H1 (cell line): ENCODE data around the gene EME2. TPM values are rescaled to one million over a fixed set of nuclear protein-coding genes. Genes with fewer than 3 reads are reported as not detected.

Experiments
- BCL11A ChIP-seq, 2 experiments: IDR thresholded peaks; one replicate each; pipeline ENCODE4 v1.6.1; 2011; ENCODE audit warnings: low read depth in 2 of 2, low read length in 2 of 2, mild to moderate bottlenecking in 2 of 2
- MAFK ChIP-seq: IDR thresholded peaks from 2 replicates; pipeline ENCODE4 v1.6.1; 2012; ENCODE audit warnings: low read depth, mild to moderate bottlenecking, improper control_type of control experiment, low read length
- SIN3A ChIP-seq, 2 experiments: IDR thresholded peaks in 1 of 2; conservative IDR thresholded peaks in 1 of 2; 2 replicates each; pipeline ENCODE4 v1.6.1; 2011 to 2012; ENCODE audit warnings: low read length in 2 of 2, improper control_type of control experiment in 1 of 2, low read depth in 1 of 2, mild to moderate bottlenecking in 1 of 2
- polyA plus RNA-seq, 7 experiments: library from polyadenylated mRNA; depleted of rRNA in 3 of 7; stranded (reverse) in 5 of 7; unstranded in 2 of 7; fragments of >200 nt in 5 of 7; fragments of 200-250 nt in 2 of 7; gene quantifications; 1 replicate in 5 of 7; 2 replicates in 1 of 7; 4 replicates in 1 of 7; pipeline versions ENCODE4 v1.2.1 to v1.2.3, GENCODE V29; 2011 to 2013; ENCODE audit warnings: missing spikeins in 2 of 7, mixed read lengths in 2 of 7
- total RNA-seq: library from RNA; stranded (reverse); fragmentation: NEBNext Ultra II Directional; extraction: Animal tissue kit (Norgen Biotek cat#: 25700); gene quantifications from 2 replicates; pipeline ENCODE4 v1.2.1, GENCODE V29; 2021
- TF ChIP-seq, protein P1 (sequence below): fragments of 300-600 bp; sonication (generic); IDR thresholded peaks from 2 replicates; pipeline ENCODE4 v1.7.1; 2012; ENCODE audit warnings: low read length, moderate library complexity, mild to moderate bottlenecking, inconsistent platforms; ENCODE audit not compliant: insufficient replicate concordance

EME2 gene
- total and polyA plus RNA-seq, 2 of the 8 experiments (the other 6 are each of a cell fraction or from before 2014, with no cell fraction given) = 13.1 to 19.7 TPM

DNA sequence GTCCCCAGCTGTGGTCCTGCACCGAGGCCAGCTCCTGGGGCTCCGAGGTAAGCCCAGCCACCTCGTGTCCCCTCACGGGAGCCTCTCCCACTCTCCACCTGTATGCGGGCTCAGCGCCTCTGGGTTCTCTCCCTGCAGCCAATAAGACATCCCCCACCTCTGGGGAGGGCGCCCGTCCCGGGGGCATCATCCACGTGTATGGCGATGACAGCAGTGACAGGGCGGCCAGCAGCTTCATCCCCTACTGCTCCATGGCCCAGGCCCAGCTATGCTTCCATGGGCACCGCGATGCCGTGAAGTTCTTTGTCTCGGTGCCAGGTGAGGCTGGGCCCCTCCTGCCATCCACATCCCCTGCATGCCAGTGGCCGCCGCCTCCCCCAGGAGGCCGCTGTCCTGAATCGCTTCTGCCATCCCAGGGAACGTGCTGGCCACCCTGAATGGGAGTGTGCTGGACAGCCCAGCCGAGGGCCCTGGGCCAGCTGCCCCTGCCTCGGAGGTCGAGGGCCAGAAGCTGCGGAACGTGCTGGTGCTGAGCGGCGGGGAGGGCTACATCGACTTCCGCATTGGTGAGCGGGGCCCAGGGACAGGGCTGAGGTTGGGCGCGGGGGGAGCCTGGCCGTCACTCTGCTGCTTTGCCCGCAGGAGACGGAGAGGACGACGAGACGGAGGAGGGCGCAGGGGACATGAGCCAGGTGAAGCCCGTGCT is 4.4 kb upstream of the EME2 start (continued):
- TF ChIP-seq SIN3A (conservative IDR thresholded peaks at IDR 0.05 in 1 of 2, IDR thresholded peaks at IDR 0.05 in 1 of 2; ENCODE audit: low read depth in 1 of 2, low read length in 2 of 2) (no peak), BCL11A (IDR thresholded peaks at IDR 0.05; ENCODE audit: low read depth in 2 of 2, low read length in 2 of 2) (no peak), MAFK (no peak)
- TF ChIP-seq, protein P1, sequence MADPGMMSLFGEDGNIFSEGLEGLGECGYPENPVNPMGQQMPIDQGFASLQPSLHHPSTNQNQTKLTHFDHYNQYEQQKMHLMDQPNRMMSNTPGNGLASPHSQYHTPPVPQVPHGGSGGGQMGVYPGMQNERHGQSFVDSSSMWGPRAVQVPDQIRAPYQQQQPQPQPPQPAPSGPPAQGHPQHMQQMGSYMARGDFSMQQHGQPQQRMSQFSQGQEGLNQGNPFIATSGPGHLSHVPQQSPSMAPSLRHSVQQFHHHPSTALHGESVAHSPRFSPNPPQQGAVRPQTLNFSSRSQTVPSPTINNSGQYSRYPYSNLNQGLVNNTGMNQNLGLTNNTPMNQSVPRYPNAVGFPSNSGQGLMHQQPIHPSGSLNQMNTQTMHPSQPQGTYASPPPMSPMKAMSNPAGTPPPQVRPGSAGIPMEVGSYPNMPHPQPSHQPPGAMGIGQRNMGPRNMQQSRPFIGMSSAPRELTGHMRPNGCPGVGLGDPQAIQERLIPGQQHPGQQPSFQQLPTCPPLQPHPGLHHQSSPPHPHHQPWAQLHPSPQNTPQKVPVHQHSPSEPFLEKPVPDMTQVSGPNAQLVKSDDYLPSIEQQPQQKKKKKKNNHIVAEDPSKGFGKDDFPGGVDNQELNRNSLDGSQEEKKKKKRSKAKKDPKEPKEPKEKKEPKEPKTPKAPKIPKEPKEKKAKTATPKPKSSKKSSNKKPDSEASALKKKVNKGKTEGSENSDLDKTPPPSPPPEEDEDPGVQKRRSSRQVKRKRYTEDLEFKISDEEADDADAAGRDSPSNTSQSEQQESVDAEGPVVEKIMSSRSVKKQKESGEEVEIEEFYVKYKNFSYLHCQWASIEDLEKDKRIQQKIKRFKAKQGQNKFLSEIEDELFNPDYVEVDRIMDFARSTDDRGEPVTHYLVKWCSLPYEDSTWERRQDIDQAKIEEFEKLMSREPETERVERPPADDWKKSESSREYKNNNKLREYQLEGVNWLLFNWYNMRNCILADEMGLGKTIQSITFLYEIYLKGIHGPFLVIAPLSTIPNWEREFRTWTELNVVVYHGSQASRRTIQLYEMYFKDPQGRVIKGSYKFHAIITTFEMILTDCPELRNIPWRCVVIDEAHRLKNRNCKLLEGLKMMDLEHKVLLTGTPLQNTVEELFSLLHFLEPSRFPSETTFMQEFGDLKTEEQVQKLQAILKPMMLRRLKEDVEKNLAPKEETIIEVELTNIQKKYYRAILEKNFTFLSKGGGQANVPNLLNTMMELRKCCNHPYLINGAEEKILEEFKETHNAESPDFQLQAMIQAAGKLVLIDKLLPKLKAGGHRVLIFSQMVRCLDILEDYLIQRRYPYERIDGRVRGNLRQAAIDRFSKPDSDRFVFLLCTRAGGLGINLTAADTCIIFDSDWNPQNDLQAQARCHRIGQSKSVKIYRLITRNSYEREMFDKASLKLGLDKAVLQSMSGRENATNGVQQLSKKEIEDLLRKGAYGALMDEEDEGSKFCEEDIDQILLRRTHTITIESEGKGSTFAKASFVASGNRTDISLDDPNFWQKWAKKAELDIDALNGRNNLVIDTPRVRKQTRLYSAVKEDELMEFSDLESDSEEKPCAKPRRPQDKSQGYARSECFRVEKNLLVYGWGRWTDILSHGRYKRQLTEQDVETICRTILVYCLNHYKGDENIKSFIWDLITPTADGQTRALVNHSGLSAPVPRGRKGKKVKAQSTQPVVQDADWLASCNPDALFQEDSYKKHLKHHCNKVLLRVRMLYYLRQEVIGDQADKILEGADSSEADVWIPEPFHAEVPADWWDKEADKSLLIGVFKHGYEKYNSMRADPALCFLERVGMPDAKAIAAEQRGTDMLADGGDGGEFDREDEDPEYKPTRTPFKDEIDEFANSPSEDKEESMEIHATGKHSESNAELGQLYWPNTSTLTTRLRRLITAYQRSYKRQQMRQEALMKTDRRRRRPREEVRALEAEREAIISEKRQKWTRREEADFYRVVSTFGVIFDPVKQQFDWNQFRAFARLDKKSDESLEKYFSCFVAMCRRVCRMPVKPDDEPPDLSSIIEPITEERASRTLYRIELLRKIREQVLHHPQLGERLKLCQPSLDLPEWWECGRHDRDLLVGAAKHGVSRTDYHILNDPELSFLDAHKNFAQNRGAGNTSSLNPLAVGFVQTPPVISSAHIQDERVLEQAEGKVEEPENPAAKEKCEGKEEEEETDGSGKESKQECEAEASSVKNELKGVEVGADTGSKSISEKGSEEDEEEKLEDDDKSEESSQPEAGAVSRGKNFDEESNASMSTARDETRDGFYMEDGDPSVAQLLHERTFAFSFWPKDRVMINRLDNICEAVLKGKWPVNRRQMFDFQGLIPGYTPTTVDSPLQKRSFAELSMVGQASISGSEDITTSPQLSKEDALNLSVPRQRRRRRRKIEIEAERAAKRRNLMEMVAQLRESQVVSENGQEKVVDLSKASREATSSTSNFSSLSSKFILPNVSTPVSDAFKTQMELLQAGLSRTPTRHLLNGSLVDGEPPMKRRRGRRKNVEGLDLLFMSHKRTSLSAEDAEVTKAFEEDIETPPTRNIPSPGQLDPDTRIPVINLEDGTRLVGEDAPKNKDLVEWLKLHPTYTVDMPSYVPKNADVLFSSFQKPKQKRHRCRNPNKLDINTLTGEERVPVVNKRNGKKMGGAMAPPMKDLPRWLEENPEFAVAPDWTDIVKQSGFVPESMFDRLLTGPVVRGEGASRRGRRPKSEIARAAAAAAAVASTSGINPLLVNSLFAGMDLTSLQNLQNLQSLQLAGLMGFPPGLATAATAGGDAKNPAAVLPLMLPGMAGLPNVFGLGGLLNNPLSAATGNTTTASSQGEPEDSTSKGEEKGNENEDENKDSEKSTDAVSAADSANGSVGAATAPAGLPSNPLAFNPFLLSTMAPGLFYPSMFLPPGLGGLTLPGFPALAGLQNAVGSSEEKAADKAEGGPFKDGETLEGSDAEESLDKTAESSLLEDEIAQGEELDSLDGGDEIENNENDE = no peak
